Lower leg skin (tissue), 3 donors: ENCODE results near the gene CRP.

Experiments used
- POLR2A ChIP-seq, 2 donors: fragments of 450-650 bp; IDR thresholded peaks; one replicate each; pipeline ENCODE4 v1.6.1; 2016 to 2017; ENCODE audit warnings: antibody characterized with exemption in 2 of 2, mild to moderate bottlenecking in 1 of 2, moderate library complexity in 1 of 2
- TF ChIP-seq, protein P1 (sequence below), 3 donors: fragments of 450-650 bp; IDR thresholded peaks; one replicate each; pipeline ENCODE4 v1.5.1; 2016; ENCODE audit warnings: antibody characterized with exemption in 3 of 3, mild to moderate bottlenecking in 3 of 3, moderate library complexity in 2 of 3

- TF ChIP-seq, protein P1, sequence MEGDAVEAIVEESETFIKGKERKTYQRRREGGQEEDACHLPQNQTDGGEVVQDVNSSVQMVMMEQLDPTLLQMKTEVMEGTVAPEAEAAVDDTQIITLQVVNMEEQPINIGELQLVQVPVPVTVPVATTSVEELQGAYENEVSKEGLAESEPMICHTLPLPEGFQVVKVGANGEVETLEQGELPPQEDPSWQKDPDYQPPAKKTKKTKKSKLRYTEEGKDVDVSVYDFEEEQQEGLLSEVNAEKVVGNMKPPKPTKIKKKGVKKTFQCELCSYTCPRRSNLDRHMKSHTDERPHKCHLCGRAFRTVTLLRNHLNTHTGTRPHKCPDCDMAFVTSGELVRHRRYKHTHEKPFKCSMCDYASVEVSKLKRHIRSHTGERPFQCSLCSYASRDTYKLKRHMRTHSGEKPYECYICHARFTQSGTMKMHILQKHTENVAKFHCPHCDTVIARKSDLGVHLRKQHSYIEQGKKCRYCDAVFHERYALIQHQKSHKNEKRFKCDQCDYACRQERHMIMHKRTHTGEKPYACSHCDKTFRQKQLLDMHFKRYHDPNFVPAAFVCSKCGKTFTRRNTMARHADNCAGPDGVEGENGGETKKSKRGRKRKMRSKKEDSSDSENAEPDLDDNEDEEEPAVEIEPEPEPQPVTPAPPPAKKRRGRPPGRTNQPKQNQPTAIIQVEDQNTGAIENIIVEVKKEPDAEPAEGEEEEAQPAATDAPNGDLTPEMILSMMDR (IDR thresholded peaks at IDR 0.05), result no peak
- TF ChIP-seq POLR2A (IDR thresholded peaks at IDR 0.05), result no peak
These were observed 14.1 kb downstream of the CRP start for GRCh38 chr1:159700312-159700711.
